NOMO-1 treated with DMSO at 0.1 percent for 48 hours (cell line): ENCODE measurements around the gene CIRBP.
A peak's percentile ranks its signal among the peaks of the same experiment; 100 is the strongest.

Experiments used
- DNase-seq: peaks from one replicate; lab custom pipeline; 2025; ENCODE audit not compliant: unreplicated experiment; lab: John Stamatoyannopoulos, UW

CIRBP gene

GRCh38 chr19:1269065-1269477, at the start of gene CIRBP:
Gene CIRBP (plus strand): TSS chr19:1269332. CDS start chr19:1270934, 1,602 bp downstream.
- DNase-seq, result peak; percentile 97

GRCh38 chr19:1219786-1220476, 49.2 kb upstream of the CIRBP start:
- DNase-seq, result no peak

DNA sequence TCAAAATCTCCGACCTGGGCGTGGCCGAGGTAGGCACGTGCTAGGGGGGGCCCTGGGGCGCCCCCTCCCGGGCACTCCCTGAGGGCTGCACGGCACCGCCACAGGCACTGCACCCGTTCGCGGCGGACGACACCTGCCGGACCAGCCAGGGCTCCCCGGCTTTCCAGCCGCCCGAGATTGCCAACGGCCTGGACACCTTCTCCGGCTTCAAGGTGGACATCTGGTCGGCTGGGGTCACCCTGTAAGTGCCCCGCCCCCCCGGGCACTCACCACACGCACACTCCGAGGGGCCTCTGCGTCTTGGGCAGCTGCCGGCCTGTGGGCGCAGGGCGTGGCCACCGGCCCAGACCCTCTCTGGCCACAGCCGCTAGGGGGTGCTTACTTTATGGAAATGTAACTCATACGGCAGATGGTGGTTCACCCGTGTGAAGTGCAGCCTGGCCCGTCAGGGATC, 48.6 kb upstream of the CIRBP start:
- no peak for DNase-seq

DNA sequence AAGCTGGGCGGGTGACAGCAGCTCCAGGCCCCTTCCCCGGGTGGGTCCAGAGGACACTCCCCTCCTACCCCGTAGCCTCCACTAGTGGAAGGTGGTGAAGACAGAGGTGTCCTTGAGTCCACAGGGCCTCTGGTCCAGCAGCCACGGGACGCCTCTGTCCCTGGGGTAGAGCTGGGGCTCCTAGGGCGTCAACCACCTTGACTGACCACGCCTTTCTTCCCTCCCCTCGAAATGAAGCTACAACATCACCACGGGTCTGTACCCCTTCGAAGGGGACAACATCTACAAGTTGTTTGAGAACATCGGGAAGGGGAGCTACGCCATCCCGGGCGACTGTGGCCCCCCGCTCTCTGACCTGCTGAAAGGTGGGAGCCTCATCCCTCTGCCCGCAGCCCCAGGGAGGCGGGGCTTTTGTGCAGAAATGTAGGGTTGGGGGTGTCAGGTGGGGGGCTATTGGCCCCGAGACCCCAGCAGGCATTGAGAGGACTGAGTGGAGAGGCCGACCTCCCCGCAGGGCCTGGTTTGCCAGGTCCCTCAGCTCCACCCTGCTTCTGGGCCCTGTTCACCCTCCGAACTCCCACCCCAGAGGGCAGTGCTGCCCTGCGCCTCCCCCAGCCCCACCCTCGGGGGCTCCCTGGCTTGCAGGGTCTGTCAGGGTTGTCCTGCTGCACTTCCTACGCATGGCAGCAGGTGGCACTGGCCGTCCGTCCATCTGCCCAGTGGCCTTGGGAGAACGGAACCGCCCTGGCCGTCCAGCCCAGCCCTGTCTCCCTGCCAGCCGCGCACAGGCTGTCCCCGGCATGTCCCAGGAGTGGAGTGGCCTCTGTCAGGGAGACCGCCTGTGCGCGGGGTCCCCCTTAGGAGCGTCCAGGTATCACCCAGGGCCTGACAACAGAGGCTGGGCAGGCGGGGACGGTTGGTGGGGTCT, 47.9 kb upstream of the CIRBP start:
- no peak for DNase-seq

GRCh38 chr19:1221904-1222255, 47.3 kb upstream of the CIRBP start:
- DNase-seq, result no peak

- DNase-seq, result no peak
These were observed 46.7 kb upstream of the CIRBP start for GRCh38 chr19:1222394-1222793.

DNA sequence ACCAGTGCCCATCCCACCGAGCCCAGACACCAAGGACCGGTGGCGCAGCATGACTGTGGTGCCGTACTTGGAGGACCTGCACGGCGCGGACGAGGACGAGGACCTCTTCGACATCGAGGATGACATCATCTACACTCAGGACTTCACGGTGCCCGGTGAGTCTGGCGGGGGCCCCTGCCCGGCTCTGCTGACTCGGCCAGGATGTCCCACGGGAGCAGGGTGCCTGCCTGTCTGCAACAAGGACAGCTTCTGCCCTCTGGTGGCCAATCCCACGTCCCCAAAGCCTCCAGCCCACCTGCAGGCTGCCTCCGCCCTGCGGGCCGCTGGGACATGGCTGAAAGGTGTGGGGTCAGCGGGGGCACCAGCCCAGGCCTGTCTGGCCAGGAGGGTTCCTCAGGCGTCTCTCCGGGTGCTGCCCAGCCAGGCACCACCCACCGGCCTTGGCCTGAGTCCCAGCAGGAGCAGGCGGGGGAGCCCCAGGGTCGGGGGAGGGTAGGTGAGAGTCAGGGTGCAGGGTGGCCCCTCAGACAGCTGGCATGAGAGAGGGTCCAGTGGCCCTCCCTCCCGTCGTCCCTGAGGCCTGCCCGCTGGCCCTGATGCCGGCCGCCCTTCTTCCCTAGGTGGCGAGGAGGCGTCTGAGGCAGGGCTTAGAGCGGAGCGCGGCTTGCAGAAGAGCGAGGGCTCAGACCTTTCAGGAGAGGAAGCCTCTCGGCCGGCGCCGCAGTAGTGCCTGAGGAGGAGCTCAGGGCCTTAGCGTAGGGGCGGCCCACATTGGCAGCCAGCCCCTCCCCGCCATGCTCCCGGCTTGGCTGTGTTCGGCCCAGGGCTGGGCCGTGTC, 45.9 kb upstream of the CIRBP start:
- no peak for DNase-seq

GRCh38 chr19:1224047-1224825, 44.9 kb upstream of the CIRBP start:
- DNase-seq, result no peak

- no peak for DNase-seq
These were observed 44.3 kb upstream of the CIRBP start for GRCh38 chr19:1224847-1225246.

DNA sequence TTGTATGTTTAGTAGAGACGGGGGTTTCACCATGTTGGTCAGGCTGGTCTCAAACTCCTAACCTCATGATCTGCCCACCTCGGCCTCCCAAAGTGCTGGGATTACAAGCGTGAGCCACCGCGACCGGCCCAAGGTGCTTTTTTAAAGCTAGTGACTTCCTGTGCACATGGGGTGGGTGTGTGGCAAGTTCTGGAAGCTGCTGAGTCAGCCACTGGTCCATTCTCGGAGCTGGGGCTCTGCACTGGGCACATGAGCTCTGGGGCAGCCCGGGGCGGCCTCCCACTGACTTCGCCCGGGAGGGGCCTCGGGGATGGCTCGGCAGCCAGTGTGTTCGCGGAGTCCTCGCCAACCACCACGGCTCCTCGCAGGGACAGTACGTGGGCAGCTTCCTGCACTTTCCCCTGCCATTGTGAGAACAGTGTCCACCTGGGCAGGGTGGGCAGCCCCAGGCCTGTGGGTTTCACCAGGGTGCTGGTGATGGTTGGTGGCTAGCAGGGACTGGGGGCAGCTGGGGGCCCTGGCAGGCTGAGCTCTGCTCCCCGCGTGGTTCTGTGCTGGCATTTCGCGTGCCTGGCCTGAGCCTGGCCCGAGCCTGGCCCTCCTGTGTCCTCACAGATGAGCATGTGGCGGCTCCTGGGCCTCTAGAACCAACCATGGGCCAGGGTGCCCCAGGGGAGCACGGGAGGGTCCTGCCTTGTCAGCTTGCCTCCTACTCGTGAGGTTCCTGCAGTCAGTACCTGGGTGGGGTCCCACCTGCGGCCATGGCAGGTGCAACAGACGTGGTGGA, 43.5 kb upstream of the CIRBP start:
- DNase-seq, result no peak

DNA sequence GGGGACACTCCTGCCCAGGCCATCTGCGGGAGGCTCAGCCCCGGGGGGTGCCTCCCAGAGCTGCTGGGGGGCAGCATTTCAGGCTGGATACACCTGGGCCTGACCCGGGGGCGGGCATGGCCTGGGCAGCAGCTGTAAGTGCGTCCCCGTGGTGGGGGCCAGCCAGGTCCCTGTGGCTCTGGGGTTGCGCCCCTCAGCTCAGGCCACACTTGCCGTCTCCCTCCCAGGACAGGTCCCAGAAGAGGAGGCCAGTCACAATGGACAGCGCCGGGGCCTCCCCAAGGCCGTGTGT, 43.0 kb upstream of the CIRBP start:
- DNase-seq, result no peak

DNA sequence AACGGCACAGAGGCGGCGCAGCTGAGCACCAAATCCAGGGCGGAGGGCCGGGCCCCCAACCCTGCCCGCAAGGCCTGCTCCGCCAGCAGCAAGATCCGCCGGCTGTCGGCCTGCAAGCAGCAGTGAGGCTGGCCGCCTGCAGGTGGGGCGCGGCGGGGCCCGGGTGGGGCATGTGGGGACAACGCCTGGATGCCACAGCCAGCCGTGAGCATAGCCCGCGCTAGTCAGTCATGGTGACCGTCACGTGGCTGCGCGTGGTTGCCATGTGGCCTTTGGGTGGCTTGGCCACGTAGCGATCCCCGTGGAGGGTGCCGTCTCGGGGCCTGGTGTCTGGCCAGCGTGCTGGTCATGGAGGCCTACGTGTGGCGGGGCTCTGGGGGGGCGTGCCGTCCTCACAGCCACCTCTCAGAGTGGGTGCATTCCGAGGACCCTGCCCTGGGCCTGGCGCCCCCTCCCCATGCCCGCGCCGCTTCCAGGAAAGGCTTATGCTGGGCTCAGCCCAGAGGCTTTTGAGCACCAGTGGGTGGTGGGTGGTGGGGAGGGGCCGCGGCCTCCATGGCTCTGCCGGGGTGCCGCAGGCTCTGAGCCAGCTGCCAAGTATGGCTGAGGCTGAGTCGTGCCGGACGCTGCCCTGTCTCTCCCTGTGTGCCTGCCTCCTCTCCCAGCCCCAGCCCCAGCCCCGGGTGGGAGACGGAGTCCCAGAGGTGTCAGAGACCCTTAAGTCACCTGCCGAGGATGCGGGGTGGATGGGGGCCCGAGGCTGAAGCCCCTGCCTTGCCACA, 42.4 kb upstream of the CIRBP start:
- no peak for DNase-seq

DNA sequence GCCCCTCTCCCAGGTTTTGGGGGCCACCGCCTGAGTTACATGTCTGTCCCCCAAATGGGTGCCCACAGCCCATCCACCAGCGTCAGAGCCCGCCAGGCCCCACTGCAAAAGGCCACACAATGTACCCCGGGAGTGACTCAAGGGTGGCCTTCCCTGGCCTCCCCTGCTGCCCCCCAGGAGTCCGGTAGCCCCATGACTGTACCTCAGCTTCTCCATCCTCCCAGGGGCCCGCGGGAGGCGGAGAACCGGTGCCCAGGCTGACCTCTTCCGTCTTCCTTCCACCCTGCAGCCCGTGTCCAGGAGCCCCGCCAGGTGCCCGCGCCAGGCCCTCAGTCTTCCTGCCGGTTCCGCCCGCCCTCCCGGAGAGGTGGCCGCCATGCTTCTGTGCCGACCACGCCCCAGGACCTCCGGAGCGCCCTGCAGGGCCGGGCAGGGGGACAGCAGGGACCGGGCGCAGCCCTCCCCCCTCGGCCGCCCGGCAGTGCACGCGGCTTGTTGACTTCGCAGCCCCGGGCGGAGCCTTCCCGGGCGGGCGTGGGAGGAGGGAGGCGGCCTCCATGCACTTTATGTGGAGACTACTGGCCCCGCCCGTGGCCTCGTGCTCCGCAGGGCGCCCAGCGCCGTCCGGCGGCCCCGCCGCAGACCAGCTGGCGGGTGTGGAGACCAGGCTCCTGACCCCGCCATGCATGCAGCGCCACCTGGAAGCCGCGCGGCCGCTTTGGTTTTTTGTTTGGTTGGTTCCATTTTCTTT, 41.7 kb upstream of the CIRBP start:
- no peak for DNase-seq

DNA sequence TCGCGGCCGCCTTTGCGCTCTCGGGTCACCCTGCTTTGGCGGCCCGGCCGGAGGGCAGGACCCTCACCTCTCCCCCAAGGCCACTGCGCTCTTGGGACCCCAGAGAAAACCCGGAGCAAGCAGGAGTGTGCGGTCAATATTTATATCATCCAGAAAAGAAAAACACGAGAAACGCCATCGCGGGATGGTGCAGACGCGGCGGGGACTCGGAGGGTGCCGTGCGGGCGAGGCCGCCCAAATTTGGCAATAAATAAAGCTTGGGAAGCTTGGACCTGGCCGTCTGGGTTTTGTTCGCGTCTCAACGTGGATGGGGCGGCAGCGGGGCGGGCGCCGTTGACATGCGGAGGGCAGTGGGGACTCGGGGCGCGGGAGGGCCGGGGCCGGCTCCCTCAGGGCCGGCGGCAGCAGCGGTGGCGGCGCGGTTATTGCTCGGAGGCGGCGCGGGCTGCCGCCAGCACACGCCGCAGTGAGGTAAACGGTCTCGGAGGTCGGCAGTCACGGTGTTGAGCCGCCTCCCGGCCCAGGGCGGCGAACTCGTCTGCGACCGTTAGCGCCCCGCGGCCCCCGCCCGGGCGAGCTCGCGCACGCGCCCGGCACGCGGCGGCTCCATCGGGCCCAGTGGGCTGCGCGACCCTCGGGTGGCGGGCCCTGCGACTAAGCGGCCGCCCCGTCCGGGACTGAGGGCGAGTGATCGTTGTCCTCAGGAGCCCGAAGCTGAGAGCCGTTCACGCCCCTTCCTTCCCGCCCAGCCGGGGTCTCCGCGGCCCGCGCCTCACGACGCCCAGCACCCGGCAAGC, 40.8 kb upstream of the CIRBP start:
- no peak for DNase-seq

DNA sequence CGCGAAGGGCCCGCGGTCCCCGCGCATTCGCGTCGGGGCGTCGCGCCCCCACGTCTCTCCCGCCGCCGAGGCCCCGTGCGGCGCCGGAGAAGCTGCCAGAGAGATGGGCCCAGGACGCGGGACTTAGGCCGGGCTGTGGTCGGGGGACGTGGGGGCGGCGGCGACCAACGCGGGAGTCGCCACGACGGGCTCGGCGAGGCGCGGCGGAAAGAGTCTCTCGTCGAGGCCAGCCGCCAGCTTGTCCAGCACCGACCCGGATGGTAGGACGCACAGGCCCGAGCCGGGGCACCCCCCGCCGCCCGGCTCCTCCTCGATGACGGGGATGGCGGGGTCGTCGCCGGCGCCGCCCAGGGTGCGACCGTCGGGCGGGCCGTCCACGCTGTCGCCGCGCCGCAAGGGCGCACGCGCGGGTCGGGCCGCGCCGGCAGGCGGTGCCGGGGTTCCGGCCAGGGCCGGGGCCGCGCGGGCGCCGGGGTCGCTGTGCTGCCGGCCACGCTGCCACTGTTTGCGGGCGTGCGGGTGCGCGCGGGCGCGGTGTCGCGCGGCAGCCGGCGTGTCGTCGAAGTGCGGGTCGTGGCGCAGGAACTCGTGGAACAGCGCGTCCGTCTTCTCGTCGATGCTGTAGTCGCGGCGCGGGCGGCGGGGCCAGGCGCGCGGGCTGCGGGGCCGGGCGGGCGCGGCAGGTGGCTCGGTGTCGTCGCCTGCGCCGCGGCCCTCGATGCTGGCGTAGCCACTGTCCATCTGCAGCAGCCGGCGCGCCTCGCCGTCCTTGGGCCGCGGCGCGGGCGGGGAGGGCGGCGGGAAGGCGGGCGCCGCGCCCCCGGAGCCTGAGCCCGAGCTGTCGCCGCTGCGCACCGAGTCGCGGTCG, 39.8 kb upstream of the CIRBP start:
- DNase-seq, result no peak

- no peak for DNase-seq
These were observed 39.0 kb upstream of the CIRBP start for GRCh38 chr19:1229924-1230782.
